M059J (cell line): ENCODE measurements around the gene CFAP52. TPM values are rescaled to one million over a fixed set of nuclear protein-coding genes. Genes with fewer than 3 reads are reported as not detected.

ENCODE experiments used
- total RNA-seq: library from RNA; depleted of rRNA; stranded (reverse); fragments of >200 nt; shearing (Covaris generic); gene quantifications from 2 replicates; pipeline ENCODE4 v1.2.3, GENCODE V29; 2014; rRNA removed

CFAP52 gene
- total RNA-seq, 1 experiment from 2014 or later = not detected

Other genes with a start within 250 kb of the CFAP52 start
- 74.5 and 93.0 TPM in 2 replicates for gene STX8, start 822 bp upstream of the CFAP52 start, total RNA-seq
- gene USP43, start 68.9 kb downstream of the CFAP52 start, total RNA-seq = 0.27 and 1.7 TPM in 2 replicates
- gene DHRS7C, start 214.9 kb downstream of the CFAP52 start, total RNA-seq = not detected in 2 replicates
- not detected in 2 replicates for gene GSG1L2, start 245.4 kb downstream of the CFAP52 start, total RNA-seq
- 1.7 and 2.5 TPM in 2 replicates for gene GLP2R, start 249.3 kb downstream of the CFAP52 start, total RNA-seq